HepG2 (cell line): ENCODE results near the gene ABCG2. TPM values are rescaled to one million over a fixed set of nuclear protein-coding genes. Genes with fewer than 3 reads are reported as not detected.

Experiments used
- ATAC-seq: fragments of 200-7000 bp; cut with Tn5 transposase; 3 replicates; pipeline ENCODE4 v1.9.1; 2020; ENCODE audit warnings: mild to moderate bottlenecking, moderate library complexity
- BruUV-seq: library from RNA; stranded (reverse); fragments of 400-500 nt; replicated peaks from 2 replicates; lab custom pipeline; 2021; lab: Mats Ljungman, UMichigan
- CTCF ChIA-PET: fragments of 300-600 bp; formaldehyde crosslinking; extraction: SDS; loops from one replicate; lab custom pipeline; 2021; ENCODE audit warnings: low total read pairs, inconsistent platforms, low intra/inter-chr PET ratio; lab: Yijun Ruan, JAX
- POLR2A ChIA-PET: fragments of 350-600 bp; sonication (Branson Sonifier 250); formaldehyde crosslinking; loops from one replicate; lab custom pipeline; 2020; ENCODE audit warnings: antibody characterized with exemption, inconsistent platforms; lab: Yijun Ruan, JAX
- DNase-seq: peaks from one replicate; pipeline ENCODE4 v3.0.0-alpha.2; 2015; ENCODE audit warnings: low spot score
- FAIRE-seq: peaks from 3 replicates; lab custom pipeline; 2011; peaks lifted over from hg19 to GRCh38; lab: Jason Lieb, UNC
- H2AFZ ChIP-seq: one replicate; pipeline ENCODE4 v1.6.1; 2011; ENCODE audit warnings: low read length, inconsistent platforms
- H3K27ac ChIP-seq: fragments of 300-600 bp; 3 replicates; pipeline ENCODE4 v1.8.0; 2011; ENCODE audit warnings: mixed run types, mild to moderate bottlenecking, mixed read lengths, low read length, inconsistent platforms; ENCODE audit not compliant: insufficient read depth; ENCODE audit errors: extremely low read length
- H3K27me3 ChIP-seq, 2 experiments: fragments of 200-600 bp in 1 of 2; 2 replicates in 1 of 2; 3 replicates in 1 of 2; pipeline versions ENCODE4 v1.6.0 to v1.8.0; 2011; ENCODE audit warnings: low read length in 2 of 2, mild to moderate bottlenecking in 2 of 2, moderate library complexity in 2 of 2, inconsistent platforms in 1 of 2; ENCODE audit not compliant: insufficient read depth in 2 of 2, control insufficient read depth in 1 of 2
- H3K36me3 ChIP-seq, 2 experiments: fragments of 200-600 bp in 1 of 2; replicated peaks in 1 of 2; 2 replicates in 1 of 2; 3 replicates in 1 of 2; pipeline versions ENCODE4 v1.5.1 to v1.8.0; 2011; ENCODE audit warnings: low read length in 2 of 2, inconsistent platforms in 1 of 2; ENCODE audit not compliant: insufficient read depth in 2 of 2, control insufficient read depth in 1 of 2
- H3K4me1 ChIP-seq: 2 replicates; pipeline ENCODE4 v1.5.1; 2012; ENCODE audit warnings: low read length, inconsistent platforms; ENCODE audit not compliant: insufficient read depth
- H3K4me2 ChIP-seq: 2 replicates; pipeline ENCODE4 v1.6.0; 2011; ENCODE audit warnings: low read depth, low read length, inconsistent platforms
- H3K4me3 ChIP-seq, 3 experiments: fragments of 200-600 bp in 1 of 3; sonication (generic), shearing (Covaris generic) in 1 of 3; replicated peaks in 1 of 3; 2 replicates each; pipeline ENCODE4 v1.5.1; 2011 to 2016; ENCODE audit warnings: low read length in 3 of 3, inconsistent platforms in 2 of 3, low read depth in 2 of 3, mild to moderate bottlenecking in 2 of 3, control low read depth in 1 of 3, mixed read lengths in 1 of 3; ENCODE audit not compliant: insufficient read depth in 1 of 3
- H3K79me2 ChIP-seq: one replicate; pipeline ENCODE4 v1.6.1; 2011; ENCODE audit warnings: low read length, inconsistent platforms; ENCODE audit not compliant: insufficient read depth
- H3K9ac ChIP-seq: 2 replicates; pipeline ENCODE4 v1.6.0; 2011; ENCODE audit warnings: mild to moderate bottlenecking, low read depth, low read length, inconsistent platforms; ENCODE audit not compliant: insufficient read depth
- H3K9me3 ChIP-seq: 2 replicates; pipeline ENCODE4 v1.5.1; 2012; ENCODE audit warnings: mild to moderate bottlenecking, low read length
- H4K20me1 ChIP-seq: 2 replicates; pipeline ENCODE4 v1.6.0; 2011; ENCODE audit warnings: inconsistent platforms, mild to moderate bottlenecking, low read length, moderate library complexity; ENCODE audit not compliant: insufficient read depth
- FOXA1 ChIP-seq, 2 experiments: fragments of 450-650 bp in 1 of 2; sonication (generic) in 1 of 2; formaldehyde crosslinking in 1 of 2; IDR thresholded peaks; 2 replicates each; pipeline versions ENCODE4 v1.4.0 to v1.6.1; 2016 to 2020; ENCODE audit warnings: missing genetic modification reagents in 1 of 2
- HNF4A ChIP-seq: sonication (generic); formaldehyde crosslinking; IDR thresholded peaks from 2 replicates; pipeline ENCODE4 v1.4.0; 2020; ENCODE audit warnings: missing genetic modification reagents
- HOXA7 ChIP-seq: sonication (generic); formaldehyde crosslinking; IDR thresholded peaks from 2 replicates; pipeline ENCODE4 v1.8.1; 2022; ENCODE audit warnings: mild to moderate bottlenecking, missing genetic modification reagents, moderate library complexity
- ISL2 ChIP-seq: sonication (generic); formaldehyde crosslinking; IDR thresholded peaks from 2 replicates; pipeline ENCODE4 v1.5.0; 2020; ENCODE audit warnings: missing genetic modification reagents
- MAFF ChIP-seq: IDR thresholded peaks from 2 replicates; pipeline ENCODE4 v1.6.1; 2011; ENCODE audit warnings: low read depth, low read length, improper control_type of control experiment
- MAFK ChIP-seq, 2 experiments: IDR thresholded peaks in 1 of 2; conservative IDR thresholded peaks in 1 of 2; 2 replicates each; pipeline ENCODE4 v1.6.1; 2011; ENCODE audit warnings: improper control_type of control experiment in 2 of 2, low read length in 2 of 2
- SALL1 ChIP-seq: sonication (generic); formaldehyde crosslinking; IDR thresholded peaks from 2 replicates; pipeline ENCODE4 v1.8.0; 2022; ENCODE audit warnings: mild to moderate bottlenecking, missing genetic modification reagents
- TP53 ChIP-seq: sonication (generic); formaldehyde crosslinking; conservative IDR thresholded peaks from 2 replicates; pipeline ENCODE4 v1.4.0; 2020; ENCODE audit warnings: missing genetic modification reagents
- ZFX ChIP-seq: sonication (generic); formaldehyde crosslinking; IDR thresholded peaks from 2 replicates; pipeline ENCODE4 v1.4.0; 2020; ENCODE audit warnings: mild to moderate bottlenecking, low read depth, missing genetic modification reagents, moderate library complexity
- WGBS: methylation state at CpG from one replicate; pipeline ENCODE4 v1.1.6; 2017; ENCODE audit warnings: low lambda C conversion rate; 5-methylcytosine and 5-hydroxymethylcytosine counted together
- in situ Hi-C: cut with HindIII; loops from 2 replicates; pipeline ENCODE4 v1.10.0; 2017; ENCODE audit warnings: low pct_unique_long_range_greater_than_20kb; ENCODE audit not compliant: extremely low pct_ligation_motif_present
- intact Hi-C: fragments of 100-400 bp; cut with micrococcal nuclease; formaldehyde crosslinking; loops from one replicate; pipeline ENCODE4 v1.10.0; 2022; ENCODE audit not compliant: unreplicated experiment
- polyA plus RNA-seq, 8 experiments: library from polyadenylated mRNA; depleted of rRNA in 3 of 8; stranded (reverse) in 7 of 8; unstranded in 1 of 8; fragments of >200 nt; fragmentation: Illumina TruSeq in 4 of 8; extraction: Trizol in 4 of 8; gene quantifications; 2 replicates each; pipeline versions ENCODE4 v1.2.1 to v1.2.3, GENCODE V29; 2011 to 2016; ENCODE audit warnings: low read depth in 4 of 8, missing spikeins in 1 of 8, mixed read lengths in 1 of 8; ENCODE audit not compliant: insufficient read depth in 1 of 8
- total RNA-seq, 5 experiments: library from RNA; depleted of rRNA; stranded (reverse); fragments of >200 nt; fragmentation: Illumina TruSeq; extraction: Trizol; gene quantifications; 2 replicates each; pipeline ENCODE4 v1.2.3, GENCODE V29; 2016; ENCODE audit warnings: low read depth in 1 of 5
- TF ChIP-seq, protein P1 (sequence below): sonication (generic); formaldehyde crosslinking; conservative IDR thresholded peaks from 2 replicates; pipeline ENCODE4 v1.4.0; 2020; ENCODE audit warnings: missing genetic modification reagents
- TF ChIP-seq, protein P2 (sequence below): sonication (generic); formaldehyde crosslinking; IDR thresholded peaks from 2 replicates; pipeline ENCODE4 v1.5.0; 2020; ENCODE audit warnings: mild to moderate bottlenecking, missing genetic modification reagents

ABCG2 gene
- total and polyA plus RNA-seq, 2 of the 13 experiments (the other 11 are each of a cell fraction or from before 2014, with no cell fraction given) = 10.0 to 15.7 TPM

DNA sequence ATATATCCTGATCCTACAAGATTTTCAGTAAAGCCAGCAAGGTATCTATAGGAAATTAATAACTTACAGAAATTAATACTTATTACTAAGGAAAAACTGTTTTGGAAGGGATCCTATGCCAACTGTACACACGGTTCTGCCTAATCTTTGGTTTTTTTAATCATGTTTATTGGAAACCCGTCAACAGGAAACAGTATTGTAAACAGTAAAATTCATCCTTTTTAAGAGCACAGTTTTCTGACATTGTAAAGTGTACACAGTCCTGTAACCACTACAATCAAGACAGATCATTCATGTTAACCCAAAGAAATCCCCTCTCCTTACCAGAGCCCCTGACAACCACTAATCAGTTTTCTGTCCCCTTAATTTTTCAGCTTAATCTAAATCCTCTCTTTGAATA is 9.9 kb downstream of the ABCG2 start:
- intact Hi-C loops (no loop called here), in situ Hi-C loops (no loop called here)
- DNase-seq (no peak), ATAC-seq (no peak), FAIRE-seq (no peak)
- TF ChIP-seq, protein P1, sequence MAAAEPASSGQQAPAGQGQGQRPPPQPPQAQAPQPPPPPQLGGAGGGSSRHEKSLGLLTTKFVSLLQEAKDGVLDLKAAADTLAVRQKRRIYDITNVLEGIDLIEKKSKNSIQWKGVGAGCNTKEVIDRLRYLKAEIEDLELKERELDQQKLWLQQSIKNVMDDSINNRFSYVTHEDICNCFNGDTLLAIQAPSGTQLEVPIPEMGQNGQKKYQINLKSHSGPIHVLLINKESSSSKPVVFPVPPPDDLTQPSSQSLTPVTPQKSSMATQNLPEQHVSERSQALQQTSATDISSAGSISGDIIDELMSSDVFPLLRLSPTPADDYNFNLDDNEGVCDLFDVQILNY (CRISPR knock-in tag) = no peak
- TF ChIP-seq MAFF = no peak
- TF ChIP-seq TP53 (CRISPR knock-in tag) = no peak
- no peak for TF ChIP-seq FOXA1 (IDR thresholded peaks at IDR 0.05)
- no peak for TF ChIP-seq FOXA1 (CRISPR knock-in tag; IDR thresholded peaks at IDR 0.05)
- H3K9me3 ChIP-seq = no peaks in the 10 kb centered on the region
- H3K36me3 ChIP-seq = no peaks in the 10 kb centered on the region
- ChIA-PET CTCF (no interaction called here), POLR2A (no interaction called here)
- peaks cover 32% of the 10 kb centered on the region for H3K4me1 ChIP-seq
- no TSS peak for BruUV-seq
- H3K79me2 ChIP-seq = no peaks in the 10 kb centered on the region
- H3K4me2 ChIP-seq = no peak overlapping the region
- H3K27ac ChIP-seq = no peak overlapping the region
- no peaks in the 10 kb centered on the region for H4K20me1 ChIP-seq
- no peak overlapping the region for H3K9ac ChIP-seq
- WGBS = 69% methylated on average over 2 of the region's 2 CpGs
- H3K4me3 ChIP-seq = no peak overlapping the region
- no peak overlapping the region for H2AFZ ChIP-seq
- no peaks in the 10 kb centered on the region for H3K27me3 ChIP-seq

DNA sequence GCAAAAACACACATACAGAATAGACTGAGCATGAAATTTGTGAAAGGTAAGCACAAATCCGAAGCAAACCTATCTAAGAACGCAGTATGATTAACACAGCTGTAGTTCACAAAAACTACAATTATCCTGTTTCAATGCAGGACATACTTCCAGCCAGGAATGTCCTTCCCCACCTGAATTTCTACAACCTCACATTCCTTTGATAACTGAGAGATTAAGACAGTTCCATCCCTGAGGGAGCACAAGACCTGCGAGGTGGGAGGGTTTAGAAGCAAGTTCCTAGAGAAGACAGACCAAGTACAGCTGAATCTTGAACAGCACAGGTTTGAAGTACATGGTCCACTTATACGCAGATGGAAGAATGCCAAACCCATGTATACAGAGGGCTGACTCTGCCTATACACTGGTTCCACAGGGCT is 10.6 kb downstream of the ABCG2 start:
- peak; percentile 19 for DNase-seq
- Histone ChIP-seq H4K20me1 (no peaks in the 10 kb centered on the region), H3K4me1 (peaks cover 32% of the 10 kb centered on the region), H3K9ac (no peak overlapping the region), H3K4me3 (no peak overlapping the region), H2AFZ (peak overlapping the region; percentile 67), H3K9me3 (no peaks in the 10 kb centered on the region), H3K36me3 (no peaks in the 10 kb centered on the region), H3K27me3 (no peaks in the 10 kb centered on the region), H3K4me2 (0 out of 2 replicates have a peak overlapping the region, but pooled peaks have one; percentile 16), H3K27ac (no peak overlapping the region), H3K79me2 (no peaks in the 10 kb centered on the region)
- ChIA-PET POLR2A (no interaction called here), CTCF (no interaction called here)
- no TSS peak for BruUV-seq
- intact Hi-C loops (no loop called here), in situ Hi-C loops (no loop called here)
- peak; percentile 35 for TF ChIP-seq HNF4A (CRISPR knock-in tag)
- TF ChIP-seq, protein P2, sequence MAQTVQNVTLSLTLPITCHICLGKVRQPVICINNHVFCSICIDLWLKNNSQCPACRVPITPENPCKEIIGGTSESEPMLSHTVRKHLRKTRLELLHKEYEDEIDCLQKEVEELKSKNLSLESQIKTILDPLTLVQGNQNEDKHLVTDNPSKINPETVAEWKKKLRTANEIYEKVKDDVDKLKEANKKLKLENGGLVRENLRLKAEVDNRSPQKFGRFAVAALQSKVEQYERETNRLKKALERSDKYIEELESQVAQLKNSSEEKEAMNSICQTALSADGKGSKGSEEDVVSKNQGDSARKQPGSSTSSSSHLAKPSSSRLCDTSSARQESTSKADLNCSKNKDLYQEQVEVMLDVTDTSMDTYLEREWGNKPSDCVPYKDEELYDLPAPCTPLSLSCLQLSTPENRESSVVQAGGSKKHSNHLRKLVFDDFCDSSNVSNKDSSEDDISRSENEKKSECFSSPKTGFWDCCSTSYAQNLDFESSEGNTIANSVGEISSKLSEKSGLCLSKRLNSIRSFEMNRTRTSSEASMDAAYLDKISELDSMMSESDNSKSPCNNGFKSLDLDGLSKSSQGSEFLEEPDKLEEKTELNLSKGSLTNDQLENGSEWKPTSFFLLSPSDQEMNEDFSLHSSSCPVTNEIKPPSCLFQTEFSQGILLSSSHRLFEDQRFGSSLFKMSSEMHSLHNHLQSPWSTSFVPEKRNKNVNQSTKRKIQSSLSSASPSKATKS = no peak
- no peak for TF ChIP-seq ISL2 (CRISPR knock-in tag)
- TF ChIP-seq ZFX (CRISPR knock-in tag) = no peak
- peak; percentile 30 to 52; a peak in 2 of 4 replicates for TF ChIP-seq MAFK (conservative IDR thresholded peaks at IDR 0.05 in 1 of 2, IDR thresholded peaks at IDR 0.05 in 1 of 2; ENCODE audit: low read length in 2 of 2)
- TF ChIP-seq SALL1 (CRISPR knock-in tag) = no peak
- no peak for TF ChIP-seq HOXA7
- peak; percentile 84 for ATAC-seq
- WGBS = 25% methylated on average over 4 of the region's 4 CpGs
- FAIRE-seq = peak; percentile 8
